ENCODE results near the gene IL9.

The IL9 gene

GRCh38 chr5:135934939-135935338, 39.3 kb upstream of the IL9 start:
- TF ChIP-seq CTCF (IDR thresholded peaks at IDR 0.05; ENCODE audit: control insufficient read depth, insufficient read depth, low read depth, low read length, missing control alignments) = no peak
- H3K4me3 ChIP-seq (ENCODE audit: control insufficient read depth, low read depth, low read length) = no peak overlapping the region
- DNase-seq (ENCODE audit: low read depth) = peak; percentile 1

DNA sequence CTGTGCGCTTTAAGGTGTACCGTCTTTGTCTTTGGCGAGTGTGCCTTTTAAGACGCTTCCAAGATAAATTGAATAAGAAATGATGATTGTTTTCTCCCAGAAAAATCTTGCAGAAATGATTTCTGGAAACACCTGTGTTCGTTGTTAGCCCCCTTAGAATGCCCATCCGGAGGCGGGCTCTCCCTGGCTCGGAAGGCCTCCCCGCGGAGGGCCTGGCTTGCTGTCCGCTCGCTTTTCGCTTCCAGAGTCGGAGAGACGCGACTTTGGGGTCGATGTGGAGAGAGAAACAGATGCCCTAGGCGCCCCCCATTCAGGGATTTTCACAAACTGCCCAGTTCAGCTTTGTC, 35.3 kb upstream of the IL9 start:
- no peak overlapping the region for H3K4me3 ChIP-seq (ENCODE audit: control insufficient read depth, low read depth, low read length)
- DNase-seq (ENCODE audit: low read depth) = no peak
- TF ChIP-seq CTCF (IDR thresholded peaks at IDR 0.05; ENCODE audit: control insufficient read depth, insufficient read depth, low read depth, low read length, missing control alignments) = no peak

- no peak overlapping the region for H3K4me3 ChIP-seq (ENCODE audit: control insufficient read depth, low read depth, low read length)
- no peak for DNase-seq (ENCODE audit: low read depth)
- TF ChIP-seq CTCF (IDR thresholded peaks at IDR 0.05; ENCODE audit: control insufficient read depth, insufficient read depth, low read depth, low read length, missing control alignments) = no peak
Measured at GRCh38 chr5:135930029-135930948, 34.6 kb upstream of the IL9 start.

DNA sequence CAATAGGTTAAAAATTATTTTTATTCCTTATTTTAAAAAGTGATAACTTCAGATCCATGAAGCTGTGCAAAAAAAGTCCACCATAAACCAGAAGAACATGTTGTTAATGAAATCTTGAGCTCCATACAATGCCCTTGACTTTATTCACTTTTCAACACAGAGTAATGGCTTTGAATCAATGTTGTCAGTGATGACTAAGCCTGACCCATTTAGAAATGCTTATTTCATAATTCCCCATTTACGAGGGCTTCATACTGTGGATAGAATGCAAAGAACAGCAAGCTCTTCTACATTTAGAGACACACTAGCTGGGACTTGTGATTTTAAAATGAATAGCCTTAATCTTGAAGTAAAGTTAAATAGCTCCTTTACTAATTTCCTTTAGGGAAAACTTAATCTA, 25.7 kb upstream of the IL9 start:
- peak; percentile 16 for DNase-seq (ENCODE audit: low read depth)
- no peak for TF ChIP-seq CTCF (IDR thresholded peaks at IDR 0.05; ENCODE audit: control insufficient read depth, insufficient read depth, low read depth, low read length, missing control alignments)
- no peak overlapping the region for H3K4me3 ChIP-seq (ENCODE audit: control insufficient read depth, low read depth, low read length)

GRCh38 chr5:135920199-135920598, 24.6 kb upstream of the IL9 start:
- no peak overlapping the region for H3K4me3 ChIP-seq (ENCODE audit: control insufficient read depth, low read depth, low read length)
- TF ChIP-seq CTCF (IDR thresholded peaks at IDR 0.05; ENCODE audit: control insufficient read depth, insufficient read depth, low read depth, low read length, missing control alignments) = no peak
- no peak for DNase-seq (ENCODE audit: low read depth)

DNA sequence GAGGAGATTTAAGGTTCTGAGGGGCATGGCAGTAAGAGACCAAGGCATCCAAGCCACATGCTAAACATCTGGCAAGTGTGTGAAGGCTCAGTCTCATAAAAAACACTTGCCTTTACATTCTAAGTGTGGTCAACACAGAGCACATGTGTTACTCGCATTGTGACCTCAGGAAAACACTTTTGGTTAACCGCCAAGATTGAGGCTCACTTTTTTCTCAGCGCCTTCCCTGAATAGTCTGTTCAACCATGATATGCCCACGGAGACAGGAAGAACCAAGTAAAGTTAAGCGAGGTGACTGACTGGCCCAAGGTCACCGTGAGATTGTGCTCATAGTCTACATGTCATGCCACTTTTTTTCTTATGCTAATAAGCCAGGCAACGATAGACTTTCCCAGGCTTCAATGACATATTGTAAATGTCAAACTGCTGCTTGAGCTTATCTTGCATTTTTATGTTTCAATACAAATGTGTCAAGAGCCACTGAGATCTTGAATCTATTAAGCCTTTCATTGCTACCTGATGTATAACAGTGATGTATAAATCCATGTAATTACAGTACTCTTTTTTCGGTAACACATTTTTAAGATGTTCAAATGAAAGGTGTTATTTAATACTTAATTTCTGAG, 21.1 kb upstream of the IL9 start:
- TF ChIP-seq CTCF (IDR thresholded peaks at IDR 0.05; ENCODE audit: control insufficient read depth, insufficient read depth, low read depth, low read length, missing control alignments) = no peak
- H3K4me3 ChIP-seq (ENCODE audit: control insufficient read depth, low read depth, low read length) = no peak overlapping the region
- no peak for DNase-seq (ENCODE audit: low read depth)
